ENCODE measurements around the gene IER2. TPM values are rescaled to one million over a fixed set of nuclear protein-coding genes. Genes with fewer than 3 reads are reported as not detected.
"Not testable (repeated sequence)": the region's sequence is repeated elsewhere in the genome, so short reads cannot be mapped to it uniquely, and the experiment has no call there.

The IER2 gene
- total and polyA plus RNA-seq, 2 of the 8 experiments (the other 6 are each of a cell fraction or from before 2014, with no cell fraction given), result 84.5 to 138 TPM

DNA sequence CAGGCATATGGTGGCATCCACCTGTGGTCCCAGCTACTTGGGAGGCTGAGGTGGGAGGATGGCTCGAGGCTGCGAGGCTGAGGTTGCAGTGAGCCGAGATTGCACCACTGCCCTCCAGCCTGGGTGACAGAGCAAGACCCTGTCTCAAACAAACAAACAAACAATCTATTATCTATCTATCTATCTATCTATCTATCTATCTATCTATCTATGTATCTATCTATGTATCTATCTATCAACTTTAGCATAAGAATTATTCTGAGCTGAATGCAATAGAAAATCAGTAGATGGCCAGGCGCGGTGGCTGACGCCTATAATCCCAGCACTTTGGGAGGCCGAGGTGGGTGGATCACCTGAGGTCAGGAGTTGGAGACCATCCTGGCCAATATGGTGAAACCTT, 51.9 kb downstream of the IER2 start:
- not testable (repeated sequence) for H2BK20ac ChIP-seq (ENCODE audit: low read length); H3K9me3 ChIP-seq (ENCODE audit: insufficient read depth in 2 of 2, low read depth in 1 of 2, low read length in 1 of 2); H2BK120ac ChIP-seq (replicated peaks; ENCODE audit: low read depth, low read length); H4K5ac ChIP-seq (ENCODE audit: insufficient read length, low read depth, low read length); H3K56ac ChIP-seq (replicated peaks; ENCODE audit: insufficient read length, low read depth, low read length); H3K14ac ChIP-seq (ENCODE audit: insufficient read length); H3K4me2 ChIP-seq (ENCODE audit: insufficient read depth in 1 of 2, low read depth in 2 of 2, low read length in 2 of 2); DNase-seq (ENCODE audit: low read depth in 1 of 2, low spot score in 2 of 2); H2AFZ ChIP-seq (ENCODE audit: low read length); FAIRE-seq; H4K8ac ChIP-seq (ENCODE audit: extremely low read depth, insufficient read depth, low read length); H3K23ac ChIP-seq (ENCODE audit: insufficient read length); H3K36me3 ChIP-seq (ENCODE audit: control insufficient read depth in 2 of 4, insufficient read depth in 4 of 4, low read length in 3 of 4); H3K27me3 ChIP-seq (replicated peaks in 1 of 4; ENCODE audit: control insufficient read depth in 3 of 4, extremely low read depth in 1 of 4, insufficient read depth in 3 of 4, low read length in 3 of 4); H3K9ac ChIP-seq (replicated peaks in 1 of 4; ENCODE audit: extremely low read depth in 1 of 4, low read depth in 3 of 4, low read length in 3 of 4); H3K4me3 ChIP-seq (ENCODE audit: extremely low read depth in 1 of 4, insufficient read depth in 2 of 4, low read depth in 3 of 4, low read length in 4 of 4); H3K27ac ChIP-seq (ENCODE audit: low read depth, low read length); H3K79me1 ChIP-seq (ENCODE audit: low read depth, low read length); H3K79me2 ChIP-seq (ENCODE audit: control insufficient read depth in 1 of 2, insufficient read depth in 2 of 2, low read length in 2 of 2); H3K4ac ChIP-seq (replicated peaks; ENCODE audit: insufficient read length, low read depth, low read length); H3K23me2 ChIP-seq (ENCODE audit: low read depth, low read length); H4K20me1 ChIP-seq (replicated peaks in 1 of 2; ENCODE audit: control insufficient read depth in 1 of 2, insufficient read depth in 2 of 2, low read length in 2 of 2); H2BK5ac ChIP-seq (ENCODE audit: low read depth, low read length); H2BK15ac ChIP-seq (ENCODE audit: low read length); H2BK12ac ChIP-seq (ENCODE audit: low read depth, low read length); H2AK5ac ChIP-seq (ENCODE audit: low read depth, low read length); H3K18ac ChIP-seq (ENCODE audit: extremely low read depth, low read length); H4K91ac ChIP-seq (replicated peaks; ENCODE audit: insufficient read length, low read length); H3K4me1 ChIP-seq (replicated peaks in 1 of 4; ENCODE audit: control insufficient read depth in 3 of 4, insufficient read depth in 4 of 4, low read length in 3 of 4)
- 93% methylated on average over 7 of the region's 7 CpGs; no CpG with 5 or more reads in 1 of the 2 experiments for WGBS, 2 experiments (ENCODE audit: extremely low coverage in 1 of 2, insufficient coverage in 1 of 2, insufficient read length in 1 of 2, insufficient replicate concordance in 2 of 2, low coverage in 1 of 2, low lambda C conversion rate in 2 of 2, missing lambda C conversion rate in 1 of 2)
- CTCF ChIA-PET (ENCODE audit: partially characterized antibody), result interaction anchor here (0.6 to 5.0 kb wide), 6 partner anchors 8 to 373 kb away, joined by 3 to 58 read pairs (median 3); no protein-coding TSS in a partner anchor
- POLR2A ChIA-PET (ENCODE audit: partially characterized antibody), result interaction anchor here (0.8 to 1.9 kb wide), 2 partner anchors 50 to 51 kb away, joined by 4 to 6 read pairs; no protein-coding TSS in a partner anchor

Other genes starting within 250 kb of the IER2 start
- gene SYCE2, start 231.1 kb upstream of the IER2 start, total RNA-seq (2021; fragmentation: NEBNext Ultra II Directional; extraction: Animal tissue kit (Norgen Biotek cat#: 25700)), result 0.46 and 0.97 TPM in 2 replicates
- 0.69 and 0.71 TPM in 2 replicates for gene SYCE2, start 231.1 kb upstream of the IER2 start, polyA plus RNA-seq (2011; rRNA removed)
- gene FARSA, start 216.7 kb upstream of the IER2 start, total RNA-seq (2021; fragmentation: NEBNext Ultra II Directional; extraction: Animal tissue kit (Norgen Biotek cat#: 25700)), result 103 and 108 TPM in 2 replicates
- 61.0 and 100 TPM in 2 replicates for gene FARSA, start 216.7 kb upstream of the IER2 start, polyA plus RNA-seq (2011; rRNA removed)
- gene CALR, start 211.8 kb upstream of the IER2 start, total RNA-seq (2021; fragmentation: NEBNext Ultra II Directional; extraction: Animal tissue kit (Norgen Biotek cat#: 25700)), result 1,155 and 1,177 TPM in 2 replicates
- 418 and 591 TPM in 2 replicates for gene CALR, start 211.8 kb upstream of the IER2 start, polyA plus RNA-seq (2011; rRNA removed)
- 73.3 and 76.1 TPM in 2 replicates for gene RAD23A, start 204.5 kb upstream of the IER2 start, total RNA-seq (2021; fragmentation: NEBNext Ultra II Directional; extraction: Animal tissue kit (Norgen Biotek cat#: 25700))
- gene RAD23A, start 204.5 kb upstream of the IER2 start, polyA plus RNA-seq (2011; rRNA removed), result 40.0 and 80.1 TPM in 2 replicates
- 42.2 and 45.5 TPM in 2 replicates for gene GADD45GIP1, start 193.2 kb upstream of the IER2 start, total RNA-seq (2021; fragmentation: NEBNext Ultra II Directional; extraction: Animal tissue kit (Norgen Biotek cat#: 25700))
- 42.6 and 58.5 TPM in 2 replicates for gene GADD45GIP1, start 193.2 kb upstream of the IER2 start, polyA plus RNA-seq (2011; rRNA removed)
- gene DAND5, start 180.8 kb upstream of the IER2 start, total RNA-seq (2021; fragmentation: NEBNext Ultra II Directional; extraction: Animal tissue kit (Norgen Biotek cat#: 25700)), result 0.17 and 0.25 TPM in 2 replicates
- gene DAND5, start 180.8 kb upstream of the IER2 start, polyA plus RNA-seq (2011; rRNA removed), result 0.13 and 0.14 TPM in 2 replicates
- 0.20 and 0.27 TPM in 2 replicates for gene NFIX, start 154.9 kb upstream of the IER2 start, total RNA-seq (2021; fragmentation: NEBNext Ultra II Directional; extraction: Animal tissue kit (Norgen Biotek cat#: 25700))
- gene NFIX, start 154.9 kb upstream of the IER2 start, polyA plus RNA-seq (2011; rRNA removed), result 0.03 and 0.08 TPM in 2 replicates
- gene LYL1, start 47.6 kb upstream of the IER2 start, total RNA-seq (2021; fragmentation: NEBNext Ultra II Directional; extraction: Animal tissue kit (Norgen Biotek cat#: 25700)), result 0.58 and 0.65 TPM in 2 replicates
- gene LYL1, start 47.6 kb upstream of the IER2 start, polyA plus RNA-seq (2011; rRNA removed), result 0.76 and 1.0 TPM in 2 replicates
- 96.6 and 99.3 TPM in 2 replicates for gene TRMT1, start 33.7 kb upstream of the IER2 start, total RNA-seq (2021; fragmentation: NEBNext Ultra II Directional; extraction: Animal tissue kit (Norgen Biotek cat#: 25700))
- 77.4 and 118 TPM in 2 replicates for gene TRMT1, start 33.7 kb upstream of the IER2 start, polyA plus RNA-seq (2011; rRNA removed)
- gene NACC1, start 32.1 kb upstream of the IER2 start, total RNA-seq (2021; fragmentation: NEBNext Ultra II Directional; extraction: Animal tissue kit (Norgen Biotek cat#: 25700)), result 226 and 234 TPM in 2 replicates
- gene NACC1, start 32.1 kb upstream of the IER2 start, polyA plus RNA-seq (2011; rRNA removed), result 301 and 541 TPM in 2 replicates
- 50.8 and 53.0 TPM in 2 replicates for gene STX10, start within 50 bp of the IER2 start, total RNA-seq (2021; fragmentation: NEBNext Ultra II Directional; extraction: Animal tissue kit (Norgen Biotek cat#: 25700))
- 80.1 and 86.8 TPM in 2 replicates for gene STX10, start within 50 bp of the IER2 start, polyA plus RNA-seq (2011; rRNA removed)

Measured in H1 (cell line).